Brain microvascular endothelial cell (primary cell): ENCODE results near the gene UTF1.

ENCODE experiments used
- DNase-seq: peaks from one replicate; pipeline ENCODE4 v3.0.0-alpha.2; 2020
- H3K27ac ChIP-seq: fragments of 250-450 bp; sonication (Bioruptor Pico); 2 replicates; pipeline ENCODE4 v1.5.1; 2020; ENCODE audit warnings: mild to moderate bottlenecking, moderate library complexity
- H3K27me3 ChIP-seq: fragments of 250-450 bp; sonication (Bioruptor Pico); replicated peaks from 2 replicates; pipeline ENCODE4 v1.5.1; 2020; ENCODE audit warnings: mild to moderate bottlenecking
- H3K36me3 ChIP-seq: fragments of 250-450 bp; sonication (Bioruptor Pico); replicated peaks from 2 replicates; pipeline ENCODE4 v1.5.1; 2020; ENCODE audit warnings: mild to moderate bottlenecking
- H3K4me3 ChIP-seq: 2 replicates; pipeline ENCODE4 v1.5.1; 2011; ENCODE audit warnings: low read depth, mild to moderate bottlenecking, control low read depth, low read length, moderate library complexity
- in situ Hi-C: cut with HindIII; loops from 2 replicates; pipeline ENCODE4 v1.10.0; 2017; ENCODE audit warnings: low sequenced_read_pairs, low pct_ligation_motif_present
- TF ChIP-seq, protein P1 (sequence below): IDR thresholded peaks from 2 replicates; pipeline ENCODE4 v1.5.1; 2011; ENCODE audit warnings: low read depth, mild to moderate bottlenecking, moderate library complexity, low read length, control low read depth, inconsistent platforms; ENCODE audit errors: missing control alignments

The UTF1 gene

DNA sequence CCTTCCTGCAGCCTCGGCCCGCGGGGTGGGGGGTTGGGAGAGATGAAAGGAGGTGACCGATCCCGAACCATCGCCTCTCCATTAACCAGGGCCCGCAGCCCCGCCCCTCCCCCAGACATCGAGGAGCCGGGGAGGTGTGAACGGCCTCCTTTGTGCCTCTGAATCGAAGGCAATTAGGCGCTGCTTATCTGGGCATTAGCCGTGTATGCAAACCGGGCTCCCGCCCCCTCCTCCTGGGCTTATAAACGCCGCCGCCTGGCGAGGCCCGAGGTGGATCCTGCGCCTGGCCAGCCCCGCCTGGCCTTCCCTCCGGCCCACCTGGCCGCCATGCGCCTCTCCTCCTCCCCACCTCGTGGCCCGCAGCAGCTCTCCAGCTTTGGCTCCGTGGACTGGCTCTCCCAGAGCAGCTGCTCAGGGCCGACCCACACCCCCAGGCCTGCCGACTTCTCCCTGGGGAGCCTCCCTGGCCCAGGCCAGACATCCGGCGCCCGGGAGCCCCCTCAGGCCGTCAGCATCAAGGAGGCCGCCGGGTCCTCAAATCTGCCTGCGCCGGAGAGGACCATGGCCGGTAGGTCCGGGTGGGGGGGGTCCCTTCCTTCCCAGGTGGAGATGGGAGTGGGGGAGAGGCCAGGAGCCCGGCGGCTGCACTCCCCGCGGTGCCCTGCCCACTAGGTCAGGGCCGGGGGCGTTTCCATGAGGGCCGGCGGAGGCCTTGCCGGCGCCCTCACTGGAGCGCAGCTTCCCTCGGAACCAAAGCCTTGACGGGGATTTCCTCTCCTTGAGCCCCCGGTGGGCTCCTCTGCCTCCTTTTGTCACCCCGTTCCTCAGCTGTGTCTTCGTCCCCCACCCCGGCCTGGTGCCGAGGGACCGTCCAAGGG is 7.8 kb downstream of the UTF1 start, which contains the start of gene VENTX:
TSS of gene VENTX (plus strand) at position 268 of the 878 bp plus-strand sequence. CDS start at position 328, 60 bp downstream.
- TF ChIP-seq, protein P1, sequence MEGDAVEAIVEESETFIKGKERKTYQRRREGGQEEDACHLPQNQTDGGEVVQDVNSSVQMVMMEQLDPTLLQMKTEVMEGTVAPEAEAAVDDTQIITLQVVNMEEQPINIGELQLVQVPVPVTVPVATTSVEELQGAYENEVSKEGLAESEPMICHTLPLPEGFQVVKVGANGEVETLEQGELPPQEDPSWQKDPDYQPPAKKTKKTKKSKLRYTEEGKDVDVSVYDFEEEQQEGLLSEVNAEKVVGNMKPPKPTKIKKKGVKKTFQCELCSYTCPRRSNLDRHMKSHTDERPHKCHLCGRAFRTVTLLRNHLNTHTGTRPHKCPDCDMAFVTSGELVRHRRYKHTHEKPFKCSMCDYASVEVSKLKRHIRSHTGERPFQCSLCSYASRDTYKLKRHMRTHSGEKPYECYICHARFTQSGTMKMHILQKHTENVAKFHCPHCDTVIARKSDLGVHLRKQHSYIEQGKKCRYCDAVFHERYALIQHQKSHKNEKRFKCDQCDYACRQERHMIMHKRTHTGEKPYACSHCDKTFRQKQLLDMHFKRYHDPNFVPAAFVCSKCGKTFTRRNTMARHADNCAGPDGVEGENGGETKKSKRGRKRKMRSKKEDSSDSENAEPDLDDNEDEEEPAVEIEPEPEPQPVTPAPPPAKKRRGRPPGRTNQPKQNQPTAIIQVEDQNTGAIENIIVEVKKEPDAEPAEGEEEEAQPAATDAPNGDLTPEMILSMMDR, result no peak
- no peak within 1 kb of the TSS for H3K27ac ChIP-seq
- no peak for DNase-seq
- H3K27me3 ChIP-seq, result peaks cover 56% of the 10 kb centered on the region
- in situ Hi-C loops, result no loop called here
- no peaks in the 10 kb centered on the region for H3K36me3 ChIP-seq
- no peak within 1 kb of the TSS for H3K4me3 ChIP-seq

DNA sequence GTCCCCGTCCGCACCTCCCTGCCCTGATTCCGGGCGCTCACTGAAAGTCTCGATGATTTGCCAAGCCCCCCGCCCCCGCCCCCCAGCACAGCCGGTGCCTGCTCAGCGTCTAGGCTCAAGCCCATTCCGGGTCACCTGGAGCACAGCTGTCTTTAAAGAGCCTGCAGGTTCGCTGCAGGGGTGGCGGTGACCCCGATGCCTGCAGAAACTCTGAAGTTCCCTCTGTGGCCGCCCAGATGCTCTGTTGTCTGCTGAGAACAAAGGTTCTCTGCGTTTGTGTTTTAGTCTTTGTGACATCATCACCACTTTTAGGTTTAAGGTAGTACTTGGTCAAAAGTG is 8.4 kb downstream of the UTF1 start:
- DNase-seq, result no peak
- Histone ChIP-seq H3K4me3 (no peak overlapping the region), H3K36me3 (no peaks in the 10 kb centered on the region), H3K27me3 (peaks cover 53% of the 10 kb centered on the region), H3K27ac (no peak overlapping the region)
- TF ChIP-seq, protein P1, result no peak
- in situ Hi-C loops, result no loop called here

DNA sequence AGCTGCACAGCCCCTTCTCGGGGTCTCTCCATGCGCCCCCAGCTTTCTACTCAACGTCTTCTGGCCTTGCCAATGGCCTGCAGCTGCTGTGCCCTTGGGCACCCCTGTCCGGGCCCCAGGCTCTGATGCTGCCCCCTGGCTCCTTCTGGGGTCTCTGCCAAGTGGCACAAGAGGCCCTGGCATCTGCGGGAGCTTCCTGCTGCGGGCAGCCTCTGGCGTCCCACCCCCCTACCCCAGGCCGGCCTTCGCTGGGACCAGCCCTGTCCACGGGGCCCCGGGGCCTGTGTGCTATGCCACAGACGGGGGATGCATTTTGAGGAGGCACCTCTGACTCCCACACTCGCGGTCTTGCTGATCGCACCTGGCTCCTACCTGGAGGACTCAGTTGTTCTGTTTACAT is 10.0 kb downstream of the UTF1 start:
- peaks cover 49% of the 10 kb centered on the region for H3K27me3 ChIP-seq
- in situ Hi-C loops, result no loop called here
- TF ChIP-seq, protein P1, result no peak

DNA sequence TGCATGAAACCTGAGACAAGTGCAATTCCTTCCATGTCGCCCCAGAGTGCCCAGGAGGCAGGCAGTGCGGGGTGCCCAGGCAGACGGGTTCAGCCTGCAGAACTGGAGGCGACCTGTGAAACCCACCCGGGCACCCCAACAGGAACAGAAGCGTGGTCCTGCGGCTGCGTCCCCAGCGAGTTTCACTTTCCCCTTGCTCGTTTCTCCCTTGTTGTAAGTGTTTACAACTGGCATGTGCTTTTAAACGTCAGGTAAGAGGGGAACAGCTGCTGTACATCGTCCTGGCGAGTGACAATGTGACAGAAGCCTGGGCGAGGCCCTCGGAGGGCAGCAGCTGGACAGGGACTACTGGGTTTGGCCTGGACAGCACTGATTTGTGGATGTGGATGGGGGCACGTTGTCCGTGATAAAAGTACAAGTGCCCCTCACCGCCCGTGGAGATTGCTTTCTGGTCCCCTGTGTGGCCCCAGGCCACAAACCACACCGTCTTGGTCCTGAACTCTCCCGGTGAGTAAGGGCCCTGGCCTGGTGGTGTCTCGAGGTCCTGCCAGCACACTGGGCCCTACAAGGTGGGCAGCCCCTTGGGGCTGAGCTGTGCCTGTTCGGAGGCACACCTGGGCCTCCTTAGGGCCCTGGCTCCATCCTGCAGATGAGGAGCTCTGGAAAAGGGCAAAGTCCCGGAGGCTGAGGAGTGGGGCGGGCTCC is 11.6 kb downstream of the UTF1 start:
- TF ChIP-seq, protein P1, result no peak
- no peak for DNase-seq
- Histone ChIP-seq H3K27me3 (peaks cover 34% of the 10 kb centered on the region), H3K36me3 (no peaks in the 10 kb centered on the region), H3K27ac (no peak overlapping the region), H3K4me3 (no peak overlapping the region)
- in situ Hi-C loops, result no loop called here

More for the DNA sequence above, 10.0 kb downstream of the UTF1 start:
- no peak overlapping the region for H3K4me3 ChIP-seq
- no peak for DNase-seq
- H3K36me3 ChIP-seq, result no peaks in the 10 kb centered on the region
- H3K27ac ChIP-seq, result no peak overlapping the region

DNA sequence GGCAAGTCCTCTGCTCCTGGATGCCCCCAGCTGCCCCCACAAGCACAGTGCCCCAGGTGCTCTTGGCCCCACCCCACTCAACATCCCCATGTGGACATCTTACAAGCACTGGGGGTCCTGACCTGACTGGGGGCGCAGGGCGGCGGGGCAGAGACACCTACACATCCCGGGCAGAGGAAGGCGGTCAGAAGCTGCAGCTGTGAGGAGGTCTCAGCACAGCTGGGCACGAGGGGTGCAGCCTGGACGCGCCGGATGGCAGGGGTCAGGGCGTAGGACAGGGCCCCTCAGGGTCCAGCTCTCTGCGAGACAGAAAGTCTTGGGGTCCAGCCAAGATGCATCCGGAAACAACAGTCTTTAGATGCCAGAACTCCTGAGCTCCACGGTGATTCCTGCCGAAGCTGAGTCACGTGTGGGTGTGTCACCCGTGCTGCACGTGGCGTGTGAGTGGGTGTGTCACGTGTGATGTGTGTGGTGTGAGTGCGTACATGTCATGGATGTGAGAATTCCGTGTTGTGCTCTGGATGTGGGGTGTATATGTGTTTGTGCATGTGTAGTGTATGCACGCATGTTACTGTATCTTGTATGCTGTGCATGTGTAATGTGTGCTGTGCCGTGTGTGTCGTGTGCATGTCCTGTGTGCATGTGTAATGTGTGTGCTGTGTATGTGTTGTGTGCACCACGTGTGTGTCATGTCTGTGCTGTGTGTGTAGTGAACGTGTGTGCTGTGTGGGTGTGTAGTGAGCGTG is 12.8 kb downstream of the UTF1 start:
- Histone ChIP-seq H3K4me3 (no peak overlapping the region), H3K27ac (no peak overlapping the region), H3K36me3 (no peaks in the 10 kb centered on the region), H3K27me3 (peaks cover 25% of the 10 kb centered on the region)
- in situ Hi-C loops, result no loop called here
- TF ChIP-seq, protein P1, result no peak
- DNase-seq, result no peak
